Keratinocyte (primary cell): ENCODE measurements around the gene CDH9.

Experiments
- CTCF ChIP-seq, 3 experiments: IDR thresholded peaks in 1 of 3; conservative IDR thresholded peaks in 1 of 3; optimal IDR thresholded peaks in 1 of 3; 2 replicates in 2 of 3; 3 replicates in 1 of 3; pipeline versions ENCODE3 to v1.5.1; 2011; ENCODE audit warnings: low read length in 3 of 3, mild to moderate bottlenecking in 3 of 3, moderate library complexity in 2 of 3, control low read depth in 1 of 3, inconsistent platforms in 1 of 3; ENCODE audit not compliant: insufficient read depth in 2 of 3; ENCODE audit errors: extremely low read depth in 1 of 3
- EZH2 ChIP-seq: IDR thresholded peaks from one replicate; pipeline ENCODE4 v1.6.1; 2012; ENCODE audit warnings: inconsistent platforms, mild to moderate bottlenecking, low read length, moderate library complexity

GRCh38 chr5:26945901-26946300, 92.5 kb downstream of the CDH9 start:
- TF ChIP-seq CTCF (optimal IDR thresholded peaks at IDR 0.05 in 1 of 3, IDR thresholded peaks at IDR 0.05 in 1 of 3, conservative IDR thresholded peaks at IDR 0.05 in 1 of 3; ENCODE audit: extremely low read depth in 1 of 3, insufficient read depth in 2 of 3, low read length in 3 of 3) (no peak), EZH2 (no peak)
